ENCODE results near the gene SPACDR. TPM values are rescaled to one million over a fixed set of nuclear protein-coding genes. Genes with fewer than 3 reads are reported as not detected.

SPACDR gene
- polyA plus RNA-seq, 1 donor from 2014 or later: not detected

DNA sequence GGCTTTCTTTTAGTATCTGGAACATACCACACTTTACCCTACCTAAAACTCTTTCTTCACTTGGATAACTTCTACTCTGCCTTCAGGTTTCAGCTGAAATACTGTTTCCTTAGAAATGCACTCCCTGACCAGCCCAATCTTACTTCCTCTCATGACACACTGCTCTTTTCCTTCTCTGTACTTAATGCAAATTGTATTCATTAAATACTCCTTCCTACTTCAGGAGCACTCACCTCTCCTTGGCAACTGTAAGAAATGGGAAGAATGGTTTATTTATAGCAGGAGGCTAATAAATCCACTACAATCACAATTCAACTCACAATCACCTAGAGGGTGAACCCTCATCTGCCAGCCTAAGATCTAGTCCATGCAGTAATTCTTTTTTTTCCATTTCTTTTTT lies 50.7 kb downstream of the SPACDR start:
- Histone ChIP-seq H3F3A (ENCODE audit: insufficient read depth, low read length, poor library complexity, severe bottlenecking) (no peaks in the 10 kb centered on the region), H3K36me3 (ENCODE audit: insufficient read depth, low read length) (no peaks in the 10 kb centered on the region), H3K4me3 (ENCODE audit: low read length) (no peak overlapping the region), H3K4me2 (ENCODE audit: low read length) (no peak overlapping the region), H3K27me3 (ENCODE audit: insufficient read depth, low read depth, low read length) (no peaks in the 10 kb centered on the region), H2AFZ (ENCODE audit: low read depth, low read length) (no peak overlapping the region), H3K9me2 (ENCODE audit: insufficient read depth, low read length) (no peaks in the 10 kb centered on the region), H3K27ac (ENCODE audit: low read length) (no peak overlapping the region), H3K9me3 (ENCODE audit: low read length) (no peaks in the 10 kb centered on the region), H3K79me2 (replicated peaks; ENCODE audit: insufficient read depth, low read length) (no peaks in the 10 kb centered on the region), H4K20me1 (ENCODE audit: insufficient read depth) (no peaks in the 10 kb centered on the region), H3K9ac (ENCODE audit: low read length) (no peak overlapping the region)
- TF ChIP-seq, protein P1, sequence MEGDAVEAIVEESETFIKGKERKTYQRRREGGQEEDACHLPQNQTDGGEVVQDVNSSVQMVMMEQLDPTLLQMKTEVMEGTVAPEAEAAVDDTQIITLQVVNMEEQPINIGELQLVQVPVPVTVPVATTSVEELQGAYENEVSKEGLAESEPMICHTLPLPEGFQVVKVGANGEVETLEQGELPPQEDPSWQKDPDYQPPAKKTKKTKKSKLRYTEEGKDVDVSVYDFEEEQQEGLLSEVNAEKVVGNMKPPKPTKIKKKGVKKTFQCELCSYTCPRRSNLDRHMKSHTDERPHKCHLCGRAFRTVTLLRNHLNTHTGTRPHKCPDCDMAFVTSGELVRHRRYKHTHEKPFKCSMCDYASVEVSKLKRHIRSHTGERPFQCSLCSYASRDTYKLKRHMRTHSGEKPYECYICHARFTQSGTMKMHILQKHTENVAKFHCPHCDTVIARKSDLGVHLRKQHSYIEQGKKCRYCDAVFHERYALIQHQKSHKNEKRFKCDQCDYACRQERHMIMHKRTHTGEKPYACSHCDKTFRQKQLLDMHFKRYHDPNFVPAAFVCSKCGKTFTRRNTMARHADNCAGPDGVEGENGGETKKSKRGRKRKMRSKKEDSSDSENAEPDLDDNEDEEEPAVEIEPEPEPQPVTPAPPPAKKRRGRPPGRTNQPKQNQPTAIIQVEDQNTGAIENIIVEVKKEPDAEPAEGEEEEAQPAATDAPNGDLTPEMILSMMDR (IDR thresholded peaks at IDR 0.05; ENCODE audit: poor library complexity, severe bottlenecking): no peak
- no peak for TF ChIP-seq TAF1 (IDR thresholded peaks at IDR 0.05; ENCODE audit: low read depth)
- TF ChIP-seq EZH2 (IDR thresholded peaks at IDR 0.05; ENCODE audit: borderline replicate concordance, insufficient read depth, low read length, poor library complexity, severe bottlenecking): no peak
- no peak for TF ChIP-seq POLR2AphosphoS5 (IDR thresholded peaks at IDR 0.05)
- TF ChIP-seq, protein P2, sequence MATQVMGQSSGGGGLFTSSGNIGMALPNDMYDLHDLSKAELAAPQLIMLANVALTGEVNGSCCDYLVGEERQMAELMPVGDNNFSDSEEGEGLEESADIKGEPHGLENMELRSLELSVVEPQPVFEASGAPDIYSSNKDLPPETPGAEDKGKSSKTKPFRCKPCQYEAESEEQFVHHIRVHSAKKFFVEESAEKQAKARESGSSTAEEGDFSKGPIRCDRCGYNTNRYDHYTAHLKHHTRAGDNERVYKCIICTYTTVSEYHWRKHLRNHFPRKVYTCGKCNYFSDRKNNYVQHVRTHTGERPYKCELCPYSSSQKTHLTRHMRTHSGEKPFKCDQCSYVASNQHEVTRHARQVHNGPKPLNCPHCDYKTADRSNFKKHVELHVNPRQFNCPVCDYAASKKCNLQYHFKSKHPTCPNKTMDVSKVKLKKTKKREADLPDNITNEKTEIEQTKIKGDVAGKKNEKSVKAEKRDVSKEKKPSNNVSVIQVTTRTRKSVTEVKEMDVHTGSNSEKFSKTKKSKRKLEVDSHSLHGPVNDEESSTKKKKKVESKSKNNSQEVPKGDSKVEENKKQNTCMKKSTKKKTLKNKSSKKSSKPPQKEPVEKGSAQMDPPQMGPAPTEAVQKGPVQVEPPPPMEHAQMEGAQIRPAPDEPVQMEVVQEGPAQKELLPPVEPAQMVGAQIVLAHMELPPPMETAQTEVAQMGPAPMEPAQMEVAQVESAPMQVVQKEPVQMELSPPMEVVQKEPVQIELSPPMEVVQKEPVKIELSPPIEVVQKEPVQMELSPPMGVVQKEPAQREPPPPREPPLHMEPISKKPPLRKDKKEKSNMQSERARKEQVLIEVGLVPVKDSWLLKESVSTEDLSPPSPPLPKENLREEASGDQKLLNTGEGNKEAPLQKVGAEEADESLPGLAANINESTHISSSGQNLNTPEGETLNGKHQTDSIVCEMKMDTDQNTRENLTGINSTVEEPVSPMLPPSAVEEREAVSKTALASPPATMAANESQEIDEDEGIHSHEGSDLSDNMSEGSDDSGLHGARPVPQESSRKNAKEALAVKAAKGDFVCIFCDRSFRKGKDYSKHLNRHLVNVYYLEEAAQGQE (IDR thresholded peaks at IDR 0.05; ENCODE audit: borderline replicate concordance): no peak
- no peak for TF ChIP-seq RAD21 (conservative IDR thresholded peaks at IDR 0.05)
- TF ChIP-seq EP300 (conservative IDR thresholded peaks at IDR 0.05; ENCODE audit: poor library complexity, severe bottlenecking): no peak
- TF ChIP-seq MXI1 (conservative IDR thresholded peaks at IDR 0.05; ENCODE audit: poor library complexity, severe bottlenecking): no peak
- TF ChIP-seq SMC3 (conservative IDR thresholded peaks at IDR 0.05; ENCODE audit: poor library complexity): no peak

DNA sequence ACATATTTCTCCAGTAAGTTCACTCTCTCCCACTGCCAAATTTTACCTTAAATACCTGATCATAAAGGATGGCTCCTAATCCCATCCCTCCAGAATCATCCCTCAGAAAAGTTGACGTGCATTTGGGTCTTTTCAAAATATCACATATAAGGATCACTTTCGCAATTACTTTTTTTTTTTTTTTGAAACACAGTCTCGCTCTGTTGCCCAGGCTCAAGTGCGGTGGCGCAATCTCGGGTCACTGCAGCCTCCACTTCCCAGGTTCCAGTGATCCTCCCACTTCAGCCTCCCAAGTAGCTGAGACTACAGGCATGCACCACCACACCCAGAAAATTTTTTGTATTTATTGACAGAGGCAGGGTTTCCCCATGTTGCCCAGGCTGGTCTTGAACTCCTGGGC lies 53.0 kb downstream of the SPACDR start:
- H3K9me3 ChIP-seq (ENCODE audit: low read length): no peaks in the 10 kb centered on the region
- H3K9ac ChIP-seq (ENCODE audit: low read length): no peak overlapping the region
- H3K79me2 ChIP-seq (replicated peaks; ENCODE audit: insufficient read depth, low read length): no peaks in the 10 kb centered on the region
- no peaks in the 10 kb centered on the region for H3F3A ChIP-seq (ENCODE audit: insufficient read depth, low read length, poor library complexity, severe bottlenecking)
- H3K27me3 ChIP-seq (ENCODE audit: insufficient read depth, low read depth, low read length): no peaks in the 10 kb centered on the region
- H3K36me3 ChIP-seq (ENCODE audit: insufficient read depth, low read length): no peaks in the 10 kb centered on the region
- TF ChIP-seq RAD21 (conservative IDR thresholded peaks at IDR 0.05) (no peak), EZH2 (IDR thresholded peaks at IDR 0.05; ENCODE audit: borderline replicate concordance, insufficient read depth, low read length, poor library complexity, severe bottlenecking) (no peak), MXI1 (conservative IDR thresholded peaks at IDR 0.05; ENCODE audit: poor library complexity, severe bottlenecking) (no peak), SMC3 (conservative IDR thresholded peaks at IDR 0.05; ENCODE audit: poor library complexity) (no peak), EP300 (conservative IDR thresholded peaks at IDR 0.05; ENCODE audit: poor library complexity, severe bottlenecking) (no peak), POLR2AphosphoS5 (IDR thresholded peaks at IDR 0.05) (no peak), TAF1 (IDR thresholded peaks at IDR 0.05; ENCODE audit: low read depth) (no peak)
- TF ChIP-seq, protein P2 (IDR thresholded peaks at IDR 0.05; ENCODE audit: borderline replicate concordance): no peak
- TF ChIP-seq, protein P1 (IDR thresholded peaks at IDR 0.05; ENCODE audit: poor library complexity, severe bottlenecking): no peak
- H4K20me1 ChIP-seq (ENCODE audit: insufficient read depth): no peaks in the 10 kb centered on the region
- H2AFZ ChIP-seq (ENCODE audit: low read depth, low read length): no peak overlapping the region
- H3K4me3 ChIP-seq (ENCODE audit: low read length): no peak overlapping the region
- no peaks in the 10 kb centered on the region for H3K9me2 ChIP-seq (ENCODE audit: insufficient read depth, low read length)
- no peak overlapping the region for H3K27ac ChIP-seq (ENCODE audit: low read length)
- H3K4me2 ChIP-seq (ENCODE audit: low read length): no peak overlapping the region

Measured in neural cell (in vitro differentiated cells).